ENCODE measurements around the gene AP1S3.

The AP1S3 gene

DNA sequence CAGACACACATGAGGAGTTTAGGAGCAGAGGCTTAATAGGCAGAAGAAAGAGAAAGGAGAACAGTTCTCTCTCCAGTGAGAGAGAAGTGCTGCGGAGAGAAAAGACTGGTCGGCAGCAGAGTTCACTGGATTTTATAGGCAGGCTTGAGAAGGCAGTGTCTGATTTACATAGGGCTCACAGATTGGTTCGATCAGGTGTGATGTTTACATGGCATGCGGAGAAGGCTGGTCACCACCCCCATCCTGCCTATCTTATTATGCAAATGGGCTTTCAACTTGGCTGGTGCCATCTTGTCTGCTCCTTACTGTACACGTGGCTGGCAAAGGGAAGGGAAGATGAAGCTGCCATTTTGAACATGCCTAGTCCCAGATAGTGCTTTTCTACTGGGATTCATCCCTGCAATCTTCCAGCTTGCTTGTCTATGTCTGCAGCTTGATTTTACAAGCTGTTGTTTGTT lies 113.4 kb downstream of the AP1S3 start:
- DNase-seq (ENCODE audit: extremely low spot score), result no peak
- TF ChIP-seq NFRKB (IDR thresholded peaks at IDR 0.05) (no peak), FOXA1 (IDR thresholded peaks at IDR 0.05) (no peak), ZNF384 (IDR thresholded peaks at IDR 0.05) (no peak), BHLHE40 (IDR thresholded peaks at IDR 0.05; ENCODE audit: borderline replicate concordance) (no peak), L3MBTL2 (conservative IDR thresholded peaks at IDR 0.05) (no peak)
- ChIA-PET CTCF (no interaction called here), POLR2A (no interaction called here)

DNA sequence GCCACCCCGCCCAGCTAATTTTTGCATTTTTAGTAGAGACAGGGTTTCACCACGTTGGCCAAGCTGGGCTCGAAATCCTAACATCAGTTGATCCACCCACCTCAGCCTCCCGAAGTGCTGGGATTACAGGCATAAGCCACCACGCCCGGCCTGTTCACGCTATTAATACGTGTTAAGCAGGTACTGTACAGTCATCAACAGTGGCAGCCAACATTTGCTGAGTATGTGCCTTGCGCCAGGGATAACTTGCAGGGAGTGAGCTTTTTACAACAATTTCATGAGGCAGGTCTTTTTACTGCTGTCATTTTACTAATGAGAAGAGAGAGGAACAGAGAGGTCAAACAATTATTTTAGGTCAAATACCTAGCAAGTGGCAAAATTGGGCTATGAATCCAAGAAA lies 115.2 kb downstream of the AP1S3 start:
- no peak for DNase-seq (ENCODE audit: extremely low spot score)

DNA sequence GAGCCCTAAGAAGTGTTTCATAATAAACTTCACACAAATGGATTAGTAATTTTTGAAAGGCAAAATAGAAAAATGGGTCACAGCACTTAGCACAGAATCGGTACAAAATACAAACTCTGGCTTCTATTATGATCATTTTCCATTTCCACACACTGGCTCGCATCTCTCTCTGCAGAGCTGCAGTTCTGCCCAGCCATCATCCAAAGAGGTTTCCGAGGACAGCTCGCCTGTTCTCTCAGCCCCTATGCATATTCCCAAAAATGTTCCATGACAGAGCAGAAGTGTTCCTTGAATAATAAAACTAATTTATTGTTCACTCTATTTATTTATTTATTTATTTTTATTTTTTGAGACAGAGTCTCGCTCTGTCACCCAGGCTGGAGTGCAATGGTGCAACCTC lies 115.6 kb downstream of the AP1S3 start:
- CTCF ChIA-PET, result no interaction called here
- DNase-seq (ENCODE audit: extremely low spot score), result no peak
- no peak for TF ChIP-seq TARDBP (IDR thresholded peaks at IDR 0.05)
- no peak for TF ChIP-seq HDGF (IDR thresholded peaks at IDR 0.05; ENCODE audit: borderline replicate concordance)
- TF ChIP-seq FOXA1 (IDR thresholded peaks at IDR 0.05), result no peak
- no peak for TF ChIP-seq FOXK2 (IDR thresholded peaks at IDR 0.05)
- TF ChIP-seq BHLHE40 (IDR thresholded peaks at IDR 0.05; ENCODE audit: borderline replicate concordance), result no peak
- TF ChIP-seq CTBP1 (IDR thresholded peaks at IDR 0.05; ENCODE audit: borderline replicate concordance), result no peak
- no peak for TF ChIP-seq LEF1 (IDR thresholded peaks at IDR 0.05; ENCODE audit: borderline replicate concordance)
- TF ChIP-seq SP1 (IDR thresholded peaks at IDR 0.05), result no peak
- TF ChIP-seq ELF4 (IDR thresholded peaks at IDR 0.05), result no peak
- TF ChIP-seq FOXM1 (IDR thresholded peaks at IDR 0.05; ENCODE audit: borderline replicate concordance), result no peak
- TF ChIP-seq, protein P1, sequence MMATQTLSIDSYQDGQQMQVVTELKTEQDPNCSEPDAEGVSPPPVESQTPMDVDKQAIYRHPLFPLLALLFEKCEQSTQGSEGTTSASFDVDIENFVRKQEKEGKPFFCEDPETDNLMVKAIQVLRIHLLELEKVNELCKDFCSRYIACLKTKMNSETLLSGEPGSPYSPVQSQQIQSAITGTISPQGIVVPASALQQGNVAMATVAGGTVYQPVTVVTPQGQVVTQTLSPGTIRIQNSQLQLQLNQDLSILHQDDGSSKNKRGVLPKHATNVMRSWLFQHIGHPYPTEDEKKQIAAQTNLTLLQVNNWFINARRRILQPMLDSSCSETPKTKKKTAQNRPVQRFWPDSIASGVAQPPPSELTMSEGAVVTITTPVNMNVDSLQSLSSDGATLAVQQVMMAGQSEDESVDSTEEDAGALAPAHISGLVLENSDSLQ (IDR thresholded peaks at IDR 0.05), result no peak
- no peak for TF ChIP-seq SUZ12 (IDR thresholded peaks at IDR 0.05)
- TF ChIP-seq ZNF384 (IDR thresholded peaks at IDR 0.05), result no peak
- TF ChIP-seq L3MBTL2 (conservative IDR thresholded peaks at IDR 0.05), result no peak
- no peak for TF ChIP-seq NFRKB (IDR thresholded peaks at IDR 0.05)
- TF ChIP-seq ARNT (IDR thresholded peaks at IDR 0.05), result no peak
- POLR2A ChIA-PET, result no interaction called here

More for the DNA sequence above, 115.2 kb downstream of the AP1S3 start:
- TF ChIP-seq CTBP1 (IDR thresholded peaks at IDR 0.05; ENCODE audit: borderline replicate concordance) (no peak), FOXK2 (IDR thresholded peaks at IDR 0.05) (no peak), FOXA1 (IDR thresholded peaks at IDR 0.05) (no peak), NFRKB (IDR thresholded peaks at IDR 0.05) (no peak), TARDBP (IDR thresholded peaks at IDR 0.05) (no peak), L3MBTL2 (conservative IDR thresholded peaks at IDR 0.05) (no peak), BHLHE40 (IDR thresholded peaks at IDR 0.05; ENCODE audit: borderline replicate concordance) (no peak)
- ChIA-PET POLR2A (no interaction called here), CTCF (no interaction called here)

DNA sequence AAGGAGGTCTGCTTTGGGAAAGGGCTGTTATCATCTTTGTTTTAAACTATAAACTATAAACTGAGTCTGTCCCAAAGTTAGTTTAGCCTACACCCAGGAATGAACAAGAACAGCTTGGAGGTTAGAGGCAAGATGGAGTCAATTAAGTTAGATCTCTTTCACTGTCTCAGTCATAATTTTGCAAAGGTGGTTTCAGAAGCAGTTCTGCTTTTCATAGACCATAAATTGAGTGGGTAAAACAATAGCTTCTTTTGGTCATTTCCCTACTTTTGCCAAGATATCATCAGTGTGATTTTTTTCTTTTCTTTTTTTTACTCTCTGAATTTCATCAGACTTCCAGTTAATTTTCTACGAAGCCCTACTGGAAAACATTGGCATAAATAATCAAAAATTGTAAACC lies 117.0 kb downstream of the AP1S3 start:
- TF ChIP-seq SUZ12 (IDR thresholded peaks at IDR 0.05), result no peak
- ChIA-PET CTCF (no interaction called here), POLR2A (no interaction called here)
- no peak for DNase-seq (ENCODE audit: extremely low spot score)

DNA sequence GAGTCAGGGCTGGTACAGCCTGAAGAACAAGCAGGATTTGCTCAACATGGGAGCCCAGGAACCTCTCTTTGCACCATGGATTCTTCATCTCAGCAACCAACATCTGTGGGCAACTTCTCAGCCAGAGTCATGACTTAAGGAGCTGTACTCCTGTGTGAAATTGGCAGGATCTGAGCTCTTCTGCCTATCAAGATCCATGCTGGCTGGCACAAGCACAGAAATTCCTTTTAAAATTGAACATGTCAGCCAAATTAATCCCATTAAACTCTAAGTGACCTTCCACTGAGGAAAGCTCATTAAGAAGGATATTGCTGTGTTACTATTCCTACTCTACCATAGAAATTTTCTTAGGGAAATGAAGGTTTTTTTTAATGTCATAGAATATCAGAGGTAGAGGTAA lies 124.7 kb downstream of the AP1S3 start:
- POLR2A ChIA-PET, result no interaction called here
- CTCF ChIA-PET, result no interaction called here
- DNase-seq (ENCODE audit: extremely low spot score), result no peak
- no peak for TF ChIP-seq FOXM1 (IDR thresholded peaks at IDR 0.05; ENCODE audit: borderline replicate concordance)
- no peak for TF ChIP-seq NFRKB (IDR thresholded peaks at IDR 0.05)
- no peak for TF ChIP-seq L3MBTL2 (conservative IDR thresholded peaks at IDR 0.05)
- no peak for TF ChIP-seq FOXK2 (IDR thresholded peaks at IDR 0.05)
- no peak for TF ChIP-seq ELF4 (IDR thresholded peaks at IDR 0.05)
- TF ChIP-seq LEF1 (IDR thresholded peaks at IDR 0.05; ENCODE audit: borderline replicate concordance), result no peak
- no peak for TF ChIP-seq BHLHE40 (IDR thresholded peaks at IDR 0.05; ENCODE audit: borderline replicate concordance)
- TF ChIP-seq ZNF384 (IDR thresholded peaks at IDR 0.05), result no peak

DNA sequence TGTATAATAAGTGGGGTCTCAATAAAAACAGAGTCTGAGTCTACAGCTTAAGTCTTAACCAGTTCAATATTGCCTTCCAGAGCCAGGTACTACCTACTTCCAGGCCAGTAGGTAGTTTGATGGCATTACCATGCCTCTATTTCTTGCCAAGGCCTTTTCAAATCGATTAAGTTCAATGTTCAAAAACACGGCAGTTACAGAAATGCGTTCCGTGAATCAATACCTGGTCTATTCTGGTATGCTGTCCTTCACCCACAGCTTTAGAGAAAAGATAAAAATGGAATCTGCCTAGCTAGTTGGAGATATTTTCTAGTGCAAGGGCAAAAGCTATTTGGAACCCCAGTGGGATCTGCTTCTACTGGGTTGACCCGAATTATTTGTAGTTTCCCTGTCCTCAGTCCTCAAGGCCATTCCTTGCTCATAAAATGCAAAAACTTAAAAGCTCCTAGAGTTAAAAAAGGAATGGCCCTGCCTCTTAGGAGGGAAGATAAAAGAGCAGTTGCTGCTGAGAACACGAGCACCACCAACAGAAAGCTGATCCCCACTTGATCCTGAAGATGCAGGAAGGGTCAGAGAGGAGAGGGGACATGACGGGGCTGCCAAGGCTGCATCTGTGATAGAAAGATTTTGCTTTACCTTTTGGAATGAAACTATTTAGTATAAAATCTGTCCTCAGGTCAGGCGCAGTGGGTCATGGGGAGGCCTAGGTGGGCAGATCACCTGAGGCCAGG lies 125.6 kb downstream of the AP1S3 start:
- POLR2A ChIA-PET, result no interaction called here
- CTCF ChIA-PET, result interaction anchor here (0.6 kb wide), 1 partner anchor 28 kb away, joined by 3 read pairs; no protein-coding TSS in a partner anchor
- DNase-seq (ENCODE audit: extremely low spot score), result no peak
- TF ChIP-seq CTBP1 (IDR thresholded peaks at IDR 0.05; ENCODE audit: borderline replicate concordance) (no peak), FOXM1 (IDR thresholded peaks at IDR 0.05; ENCODE audit: borderline replicate concordance) (no peak)

Measured in HEK293T (cell line).